CD4-positive, alpha-beta T cell (primary cell): ENCODE measurements around the gene TPT1. TPM values are rescaled to one million over a fixed set of nuclear protein-coding genes. Genes with fewer than 3 reads are reported as not detected.
"Not testable (repeated sequence)": the region's sequence is repeated elsewhere in the genome, so short reads cannot be mapped to it uniquely, and the experiment has no call there.

Source experiments
- ATAC-seq: fragments of 200-7000 bp; cut with Tn5 transposase; one replicate; pipeline ENCODE4 v1.10.0; 2022; ENCODE audit warnings: mild to moderate bottlenecking; ENCODE audit not compliant: poor library complexity
- CTCF ChIA-PET: fragments of 350-600 bp; sonication (Branson Sonifier 250); formaldehyde crosslinking; loops from one replicate; lab custom pipeline; 2021; ENCODE audit warnings: antibody characterized with exemption, inconsistent platforms; lab: Charles Lee
- POLR2A ChIA-PET: fragments of 350-600 bp; sonication (Branson Sonifier 250); formaldehyde crosslinking; loops from one replicate; lab custom pipeline; 2021; ENCODE audit warnings: antibody characterized with exemption, inconsistent platforms; lab: Charles Lee
- DNase-seq, 14 experiments: peaks; one replicate each; pipeline ENCODE4 v3.0.0-alpha.2; 2013 to 2020; ENCODE audit warnings: mixed read lengths in 2 of 14
- H3K27ac ChIP-seq, 2 donors: one replicate each; pipeline versions ENCODE4 v1.5.1 to v1.7.0; 2013; ENCODE audit warnings: low read length in 2 of 2, low read depth in 1 of 2, mild to moderate bottlenecking in 1 of 2
- H3K27me3 ChIP-seq, 2 experiments: 1 replicate in 1 of 2; 2 replicates in 1 of 2; pipeline versions ENCODE4 v1.6.1 to v1.7.0; 2013; ENCODE audit warnings: low read length in 2 of 2, control low read depth in 1 of 2, mild to moderate bottlenecking in 1 of 2, moderate library complexity in 1 of 2; ENCODE audit not compliant: insufficient read depth in 2 of 2, control insufficient read depth in 1 of 2
- H3K36me3 ChIP-seq: one replicate; pipeline ENCODE4 v1.6.1; 2013; ENCODE audit warnings: low read length, control low read depth; ENCODE audit not compliant: insufficient read depth
- H3K4me1 ChIP-seq: one replicate; pipeline ENCODE4 v1.6.1; 2013; ENCODE audit warnings: low read length, control low read depth; ENCODE audit not compliant: insufficient read depth
- H3K4me3 ChIP-seq: one replicate; pipeline ENCODE4 v1.5.1; 2013; ENCODE audit warnings: mild to moderate bottlenecking, low read length, moderate library complexity
- H3K9me3 ChIP-seq, 2 experiments: 1 replicate in 1 of 2; 2 replicates in 1 of 2; pipeline versions ENCODE4 v1.6.1 to v1.7.0; 2013; ENCODE audit warnings: low read length in 2 of 2, mild to moderate bottlenecking in 2 of 2, control low read depth in 1 of 2, moderate library complexity in 1 of 2; ENCODE audit not compliant: control insufficient read depth in 1 of 2, insufficient read depth in 1 of 2
- H3K27ac Mint-ChIP-seq: one replicate; pipeline ENCODE4 v1.8.0; 2020; ENCODE audit warnings: mixed read lengths
- H3K27me3 Mint-ChIP-seq: one replicate; pipeline ENCODE4 v1.8.0; 2021; ENCODE audit warnings: mixed read lengths
- H3K36me3 Mint-ChIP-seq: one replicate; pipeline ENCODE4 v1.8.0; 2021; ENCODE audit warnings: low read depth, mixed read lengths
- H3K4me1 Mint-ChIP-seq: one replicate; pipeline ENCODE4 v1.8.0; 2021; ENCODE audit warnings: low read depth, mixed read lengths
- H3K4me3 Mint-ChIP-seq: one replicate; pipeline ENCODE4 v1.8.0; 2020; ENCODE audit warnings: mild to moderate bottlenecking, mixed read lengths
- H3K9me3 Mint-ChIP-seq: one replicate; pipeline ENCODE4 v1.8.0; 2020; ENCODE audit warnings: mixed read lengths
- intact Hi-C, 2 experiments: fragments of 100-400 bp; cut with DNase I in 1 of 2; cut with micrococcal nuclease in 1 of 2; formaldehyde crosslinking; loops; one replicate each; pipeline versions ENCODE4 v1.15.1 to v1.9.0; 2023 to 2025; cut with DNase I, micrococcal nuclease
- total RNA-seq, 174 experiments: library from RNA in 2 of 174; stranded (reverse) in 2 of 174; gene quantifications; one replicate each; pipeline ENCODE4 v1.2.3 and lab custom pipeline; 2021 to 2026
- TF ChIP-seq, protein P1 (sequence below): fragments of 200-600 bp; IDR thresholded peaks from one replicate; pipeline ENCODE4 v1.8.0; 2022; ENCODE audit warnings: antibody characterized with exemption, mild to moderate bottlenecking

The TPT1 gene
- total RNA-seq, 2 experiments from 2014 or later = 8,742 to 8,834 TPM

DNA sequence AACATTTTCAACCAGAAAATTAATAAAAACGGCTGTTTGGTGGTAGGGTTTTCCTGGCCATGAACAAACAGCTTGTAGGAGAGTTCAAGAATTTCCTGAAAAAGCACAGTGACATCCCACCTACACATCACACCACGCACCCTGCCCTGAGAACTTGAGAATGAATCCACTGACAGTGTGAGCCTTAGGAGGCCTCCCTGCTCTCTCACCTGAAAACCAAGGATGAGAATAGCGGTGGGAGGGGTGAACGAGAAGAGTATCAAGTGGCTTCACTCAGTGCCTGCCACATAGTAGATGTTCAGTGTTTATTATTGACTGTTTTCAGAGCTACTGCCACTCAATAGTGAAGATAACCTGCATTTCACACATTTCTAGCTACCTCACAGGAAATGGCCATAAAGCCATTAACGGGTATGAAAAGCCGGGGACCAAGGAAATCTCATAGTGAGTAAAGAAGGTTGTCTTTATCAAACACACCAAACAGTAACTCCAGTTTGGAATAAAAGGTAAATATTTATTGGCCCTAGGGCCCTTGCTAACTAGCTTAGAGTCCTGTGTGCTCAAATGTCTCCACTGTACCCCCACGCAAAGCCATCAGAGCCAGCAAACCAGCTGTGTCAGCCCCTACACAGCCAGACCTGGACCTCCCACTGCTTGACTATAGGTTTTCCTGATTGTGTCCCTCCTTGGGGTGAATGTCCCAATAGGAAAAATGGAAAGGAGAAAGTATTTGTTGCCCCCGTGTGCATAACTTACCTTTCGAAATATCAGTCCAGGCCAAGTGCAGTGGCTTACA is 40.6 kb downstream of the TPT1 start:
- no peaks in the 10 kb centered on the region for H3K36me3 Mint-ChIP-seq
- TF ChIP-seq, protein P1, sequence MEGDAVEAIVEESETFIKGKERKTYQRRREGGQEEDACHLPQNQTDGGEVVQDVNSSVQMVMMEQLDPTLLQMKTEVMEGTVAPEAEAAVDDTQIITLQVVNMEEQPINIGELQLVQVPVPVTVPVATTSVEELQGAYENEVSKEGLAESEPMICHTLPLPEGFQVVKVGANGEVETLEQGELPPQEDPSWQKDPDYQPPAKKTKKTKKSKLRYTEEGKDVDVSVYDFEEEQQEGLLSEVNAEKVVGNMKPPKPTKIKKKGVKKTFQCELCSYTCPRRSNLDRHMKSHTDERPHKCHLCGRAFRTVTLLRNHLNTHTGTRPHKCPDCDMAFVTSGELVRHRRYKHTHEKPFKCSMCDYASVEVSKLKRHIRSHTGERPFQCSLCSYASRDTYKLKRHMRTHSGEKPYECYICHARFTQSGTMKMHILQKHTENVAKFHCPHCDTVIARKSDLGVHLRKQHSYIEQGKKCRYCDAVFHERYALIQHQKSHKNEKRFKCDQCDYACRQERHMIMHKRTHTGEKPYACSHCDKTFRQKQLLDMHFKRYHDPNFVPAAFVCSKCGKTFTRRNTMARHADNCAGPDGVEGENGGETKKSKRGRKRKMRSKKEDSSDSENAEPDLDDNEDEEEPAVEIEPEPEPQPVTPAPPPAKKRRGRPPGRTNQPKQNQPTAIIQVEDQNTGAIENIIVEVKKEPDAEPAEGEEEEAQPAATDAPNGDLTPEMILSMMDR = no peak
- Histone ChIP-seq H3K27me3 (no peaks in the 10 kb centered on the region), H3K4me1 (peaks cover 33% of the 10 kb centered on the region), H3K36me3 (no peaks in the 10 kb centered on the region), H3K9me3 (peaks cover 0 to 3% of the 10 kb centered on the region in 2 experiments), H3K27ac (no peak overlapping the region), H3K4me3 (no peak overlapping the region)
- H3K9me3 Mint-ChIP-seq = no peaks in the 10 kb centered on the region
- no peak for DNase-seq
- ChIA-PET POLR2A (interaction anchor here (1.3 kb wide), 1 partner anchor 9 kb away, joined by 5 read pairs; no protein-coding TSS in a partner anchor), CTCF (interaction anchor here (0.9 to 1.1 kb wide), 2 partner anchors 8 to 253 kb away, joined by 3 to 6 read pairs; no protein-coding TSS in a partner anchor)
- peak overlapping the region; percentile 13 for H3K27ac Mint-ChIP-seq
- H3K4me1 Mint-ChIP-seq = peaks cover 44% of the 10 kb centered on the region
- peaks cover 5% of the 10 kb centered on the region for H3K27me3 Mint-ChIP-seq
- no peak for ATAC-seq
- H3K4me3 Mint-ChIP-seq = no peak overlapping the region
- intact Hi-C loops = loop anchor here (5.0 to 10.0 kb wide), 3 partner anchors 176 to 816 kb away; partner anchors contain the start of gene GTF2F2 (in 1 of the 2)

DNA sequence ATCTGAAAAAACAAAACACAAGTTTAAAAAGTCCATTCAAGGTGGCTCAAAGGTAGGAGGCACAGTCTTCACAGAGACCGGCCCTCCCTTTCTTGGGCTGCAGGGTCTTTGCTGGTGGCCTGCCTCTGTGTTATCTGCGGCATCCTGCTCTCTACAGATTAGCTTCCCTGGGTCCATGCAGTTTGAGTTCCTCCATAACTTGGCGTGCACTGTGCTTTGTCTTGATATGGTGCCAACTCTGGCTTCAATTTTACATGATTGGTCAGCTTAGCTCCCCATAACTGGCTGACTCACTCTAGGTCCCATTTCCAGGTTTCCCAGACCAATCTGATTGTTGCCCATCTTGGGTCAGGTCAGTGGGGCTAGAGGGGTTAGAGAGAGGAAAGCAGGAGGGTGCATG is 41.8 kb downstream of the TPT1 start:
- intact Hi-C loops = loop anchor here in 1 of 2 experiments (5.0 kb wide), 1 partner anchor 33 kb away; no protein-coding TSS in a partner anchor
- H3K4me1 Mint-ChIP-seq = peaks cover 44% of the 10 kb centered on the region
- ChIA-PET POLR2A (interaction anchor here (0.7 to 1.3 kb wide), 2 partner anchors 10 to 68 kb away, joined by 3 to 5 read pairs; no protein-coding TSS in a partner anchor), CTCF (no interaction called here)
- no peaks in the 10 kb centered on the region for H3K36me3 ChIP-seq
- DNase-seq (no peak), ATAC-seq (no peak)
- H3K27ac Mint-ChIP-seq = peak overlapping the region; percentile 76
- no peaks in the 10 kb centered on the region for H3K36me3 Mint-ChIP-seq
- H3K9me3 Mint-ChIP-seq = no peaks in the 10 kb centered on the region
- H3K27me3 Mint-ChIP-seq = peaks cover 5% of the 10 kb centered on the region
- TF ChIP-seq, protein P1 = no peak
- H3K9me3 ChIP-seq = peaks cover 0 to 3% of the 10 kb centered on the region in 2 experiments
- no peak overlapping the region for H3K4me3 Mint-ChIP-seq
- H3K4me3 ChIP-seq = no peak overlapping the region
- H3K27me3 ChIP-seq = no peaks in the 10 kb centered on the region
- H3K4me1 ChIP-seq = peaks cover 33% of the 10 kb centered on the region
- no peak overlapping the region for H3K27ac ChIP-seq

DNA sequence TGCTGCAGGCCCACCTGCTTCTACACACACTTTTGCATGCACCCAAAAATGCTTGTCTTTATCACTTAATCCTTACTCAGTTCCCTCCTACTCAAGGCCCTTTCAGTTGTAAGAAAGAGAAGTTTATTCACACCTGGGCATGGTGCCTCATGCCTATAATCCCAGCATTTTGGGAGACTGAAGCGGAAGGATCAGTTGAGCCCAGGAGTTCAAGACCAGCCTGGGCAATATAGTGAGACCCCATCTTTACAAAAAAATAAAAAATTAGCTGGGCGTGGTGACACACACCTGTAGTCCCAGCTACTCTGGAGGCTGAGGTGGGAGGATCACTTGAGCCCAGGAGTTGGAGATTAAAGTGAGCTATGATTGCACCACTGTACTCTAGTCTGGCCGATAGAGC is 42.4 kb downstream of the TPT1 start:
- intact Hi-C loops = loop anchor here in 1 of 2 experiments (5.0 kb wide), 1 partner anchor 34 kb away; no protein-coding TSS in a partner anchor
- ATAC-seq, DNase-seq, H3K4me3 ChIP-seq, CTCF ChIA-PET, H3K36me3 Mint-ChIP-seq, H3K4me3 Mint-ChIP-seq, H3K9me3 Mint-ChIP-seq, H3K9me3 ChIP-seq, H3K36me3 ChIP-seq, H3K27me3 ChIP-seq, H3K27me3 Mint-ChIP-seq: not testable (repeated sequence)
- Histone ChIP-seq H3K4me1 (peaks cover 33% of the 10 kb centered on the region), H3K27ac (peak overlapping the region in 1 of 2 donors; percentile 53)
- Mint-ChIP-seq H3K4me1 (peaks cover 44% of the 10 kb centered on the region), H3K27ac (peak overlapping the region; percentile 76)
- POLR2A ChIA-PET = interaction anchor here (0.7 to 1.9 kb wide), 6 partner anchors 10 to 69 kb away, joined by 3 to 10 read pairs (median 3); partner anchors contain the start of gene TPT1
